Uterus (tissue), 2 donors: ENCODE results near the gene TOE1.

Source experiments
- CTCF ChIP-seq, 4 experiments: fragments of 200-600 bp in 2 of 4; fragments of 450-650 bp in 2 of 4; sonication (generic) in 2 of 4; IDR thresholded peaks; one replicate each; pipeline ENCODE4 v1.5.1; 2016 to 2019; ENCODE audit warnings: antibody characterized with exemption in 4 of 4, mild to moderate bottlenecking in 2 of 4, moderate library complexity in 1 of 4
- POLR2A ChIP-seq, 2 donors: fragments of 450-650 bp; IDR thresholded peaks; one replicate each; pipeline ENCODE4 v1.6.1; 2016; ENCODE audit warnings: antibody characterized with exemption in 2 of 2, mild to moderate bottlenecking in 1 of 2, moderate library complexity in 1 of 2

GRCh38 chr1:45302505-45303150 is 37.3 kb upstream of the TOE1 start:
- TF ChIP-seq CTCF (IDR thresholded peaks at IDR 0.05) = no peak
- TF ChIP-seq POLR2A (IDR thresholded peaks at IDR 0.05) = no peak
